Nephron (organoid): ENCODE measurements around the gene ING3.

Experiments
- H3K27ac Mint-ChIP-seq, 3 experiments: 2 replicates each; pipeline ENCODE4 v1.8.0; 2020; ENCODE audit warnings: mixed read lengths in 3 of 3, mild to moderate bottlenecking in 2 of 3, moderate library complexity in 1 of 3
- H3K27me3 Mint-ChIP-seq: 2 replicates; pipeline ENCODE4 v1.8.0; 2021; ENCODE audit warnings: low read depth, mild to moderate bottlenecking, moderate library complexity, mixed read lengths
- H3K36me3 Mint-ChIP-seq: 2 replicates; pipeline ENCODE4 v1.8.0; 2020; ENCODE audit warnings: low read depth, mixed read lengths
- H3K4me1 Mint-ChIP-seq: 2 replicates; pipeline ENCODE4 v1.8.0; 2020; ENCODE audit warnings: mixed read lengths
- H3K4me3 Mint-ChIP-seq, 3 experiments: 2 replicates each; pipeline ENCODE4 v1.8.0; 2020; ENCODE audit warnings: mild to moderate bottlenecking in 3 of 3, mixed read lengths in 3 of 3, moderate library complexity in 2 of 3
- H3K9me3 Mint-ChIP-seq: 2 replicates; pipeline ENCODE4 v1.8.0; 2020; ENCODE audit warnings: mixed read lengths
- CTCF ChIP-seq, 3 experiments: fragments of 200-600 bp; sonication (generic); IDR thresholded peaks; one replicate each; pipeline ENCODE4 v1.5.0; 2021; ENCODE audit warnings: antibody characterized with exemption in 3 of 3; ENCODE audit not compliant: unreplicated experiment in 3 of 3

Gene ING3

DNA sequence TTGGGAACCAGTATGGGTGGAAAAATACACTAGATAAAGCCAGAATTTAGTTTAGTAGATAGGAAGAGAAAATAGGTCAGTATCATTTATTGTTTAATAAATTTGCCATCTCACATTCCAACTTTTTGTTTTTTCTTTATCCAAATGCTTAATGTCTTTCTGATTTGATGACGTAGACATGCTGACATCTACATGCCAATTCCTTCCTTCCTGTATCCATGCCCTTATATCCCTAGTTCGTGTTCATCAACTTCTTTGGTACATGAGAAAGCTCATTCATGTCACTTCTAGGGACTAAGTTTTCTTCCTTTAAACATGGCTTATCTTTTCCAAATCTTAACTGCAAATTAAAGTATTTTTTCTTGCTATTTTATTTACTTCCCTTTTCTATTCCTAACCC, 30.5 kb upstream of the ING3 start:
- Mint-ChIP-seq H3K9me3 (no peaks in the 10 kb centered on the region), H3K27me3 (peaks cover 5% of the 10 kb centered on the region), H3K4me1 (peaks cover 48% of the 10 kb centered on the region), H3K4me3 (no peak overlapping the region), H3K36me3 (no peaks in the 10 kb centered on the region), H3K27ac (peak overlapping the region; percentile 10 to 66 (median 30))
- TF ChIP-seq CTCF (IDR thresholded peaks at IDR 0.05; ENCODE audit: unreplicated experiment in 3 of 3): no peak

DNA sequence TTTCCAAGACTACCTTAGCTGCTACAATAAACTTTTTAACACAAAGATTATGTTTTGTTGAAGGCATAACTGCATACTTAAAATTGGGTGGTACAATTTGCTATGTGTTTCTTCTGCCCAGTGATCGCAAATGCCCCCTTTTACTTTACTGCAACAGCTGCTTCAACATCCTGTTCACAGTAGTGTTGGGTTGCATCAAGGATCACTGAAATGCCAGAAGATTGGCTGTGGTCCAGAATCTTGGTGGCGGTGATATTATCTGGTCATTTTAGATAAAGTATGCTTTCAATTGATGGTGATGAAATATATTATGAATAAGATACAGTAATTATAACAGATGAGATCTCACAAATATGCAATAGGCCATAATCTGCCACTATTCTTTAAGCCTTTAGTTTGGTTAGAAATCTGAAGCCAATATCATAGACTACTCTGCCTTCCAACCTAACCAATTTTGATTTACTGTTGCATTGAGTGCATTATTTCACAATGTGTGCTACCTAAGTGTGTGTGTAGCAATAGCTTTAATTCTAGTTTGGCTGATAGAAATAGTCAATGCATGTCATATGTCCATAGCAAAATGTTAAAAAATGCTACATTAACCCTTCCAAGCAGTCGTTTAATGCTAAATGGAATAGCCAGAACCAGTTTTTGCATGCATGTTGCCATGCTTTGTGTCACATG, 29.8 kb upstream of the ING3 start:
- Mint-ChIP-seq H3K36me3 (no peaks in the 10 kb centered on the region), H3K27me3 (peaks cover 6% of the 10 kb centered on the region), H3K4me3 (no peak overlapping the region), H3K27ac (peak overlapping the region; percentile 10 to 66 (median 14)), H3K9me3 (no peaks in the 10 kb centered on the region), H3K4me1 (peaks cover 41% of the 10 kb centered on the region)
- TF ChIP-seq CTCF (IDR thresholded peaks at IDR 0.05; ENCODE audit: unreplicated experiment in 3 of 3): no peak

DNA sequence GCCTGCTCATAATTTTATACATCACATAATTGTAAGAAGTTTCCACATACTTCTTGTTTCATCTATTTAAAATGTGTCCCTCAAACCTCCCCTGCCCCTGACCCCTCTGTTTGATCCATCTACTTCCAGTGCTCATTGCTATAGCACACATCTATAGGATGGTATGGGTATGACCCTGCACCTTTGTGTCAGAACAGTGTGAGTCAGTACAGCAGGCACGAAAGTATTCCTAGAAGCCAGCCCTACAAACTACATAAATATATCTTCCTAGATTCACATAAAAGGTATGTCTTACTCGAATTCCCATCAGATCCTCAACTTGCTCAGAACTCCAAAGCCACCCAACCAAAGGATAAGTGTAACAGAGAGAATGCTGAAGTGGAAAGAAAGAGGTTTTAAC, 25.7 kb upstream of the ING3 start:
- Mint-ChIP-seq H3K27me3 (peaks cover 6% of the 10 kb centered on the region), H3K36me3 (no peaks in the 10 kb centered on the region), H3K4me1 (peaks cover 13% of the 10 kb centered on the region), H3K27ac (no peak overlapping the region), H3K4me3 (no peak overlapping the region), H3K9me3 (no peaks in the 10 kb centered on the region)
- TF ChIP-seq CTCF (IDR thresholded peaks at IDR 0.05; ENCODE audit: unreplicated experiment in 3 of 3): no peak

DNA sequence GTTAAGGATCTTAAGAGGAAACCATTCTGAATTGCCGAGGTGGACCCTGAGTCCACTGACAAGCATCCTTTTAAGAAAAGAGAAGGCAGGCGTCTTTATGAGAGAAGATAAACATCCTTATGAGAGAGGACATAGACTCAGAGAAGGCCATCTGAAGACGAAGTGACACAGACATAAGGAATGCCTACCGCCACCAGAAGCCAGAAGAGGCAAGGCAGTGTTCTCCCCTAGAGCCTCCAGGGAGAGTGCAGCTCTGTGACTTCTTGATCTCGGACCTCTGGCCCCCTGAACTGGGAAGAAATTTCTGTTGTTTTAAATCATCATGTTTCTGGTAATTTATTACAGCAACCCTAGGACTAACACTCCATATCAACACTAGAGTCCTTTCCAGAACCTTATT, 25.2 kb upstream of the ING3 start:
- H3K27me3 Mint-ChIP-seq: peaks cover 6% of the 10 kb centered on the region
- H3K9me3 Mint-ChIP-seq: no peaks in the 10 kb centered on the region
- H3K27ac Mint-ChIP-seq: no peak overlapping the region
- no peak for TF ChIP-seq CTCF (IDR thresholded peaks at IDR 0.05; ENCODE audit: unreplicated experiment in 3 of 3)
- peaks cover 8% of the 10 kb centered on the region for H3K4me1 Mint-ChIP-seq
- no peaks in the 10 kb centered on the region for H3K36me3 Mint-ChIP-seq
- no peak overlapping the region for H3K4me3 Mint-ChIP-seq

DNA sequence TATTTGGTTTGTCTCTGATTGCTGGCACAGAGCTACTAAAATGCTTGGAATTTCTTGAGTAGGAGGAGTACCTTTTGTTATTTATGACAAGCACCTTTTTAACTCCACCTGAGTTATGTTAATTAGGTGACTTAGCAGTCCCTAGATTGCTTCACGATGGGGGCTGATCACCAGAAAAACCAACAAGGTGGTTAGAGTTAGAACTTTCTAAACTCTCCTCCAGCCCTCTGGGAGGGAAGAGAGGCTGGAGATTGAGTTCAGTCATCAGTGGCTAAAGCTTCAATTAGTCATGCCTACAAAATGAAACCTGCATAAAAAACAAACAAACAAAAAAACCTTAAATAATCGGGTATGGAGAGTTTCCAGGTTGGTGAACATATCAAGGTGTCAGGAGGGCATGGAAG, 23.6 kb upstream of the ING3 start:
- Mint-ChIP-seq H3K4me3 (no peak overlapping the region), H3K27me3 (peaks cover 6% of the 10 kb centered on the region)

More for the DNA sequence above, 23.6 kb upstream of the ING3 start:
- Mint-ChIP-seq H3K27ac (no peak overlapping the region), H3K4me1 (no peaks in the 10 kb centered on the region), H3K36me3 (no peaks in the 10 kb centered on the region), H3K9me3 (no peaks in the 10 kb centered on the region)
- TF ChIP-seq CTCF (IDR thresholded peaks at IDR 0.05; ENCODE audit: unreplicated experiment in 3 of 3): no peak
